ENCODE data around the gene SZT2. TPM values are rescaled to one million over a fixed set of nuclear protein-coding genes. Genes with fewer than 3 reads are reported as not detected.
"Not testable (repeated sequence)": the region's sequence is repeated elsewhere in the genome, so short reads cannot be mapped to it uniquely, and the experiment has no call there.

SZT2 gene
- total RNA-seq, 2 donors from 2014 or later, result 30.3 to 76.9 TPM

- intact Hi-C loops (cut with DNase I), result no loop called here
- no peak for TF ChIP-seq POLR2A (IDR thresholded peaks at IDR 0.05)
- TF ChIP-seq POLR2AphosphoS5 (IDR thresholded peaks at IDR 0.05), result no peak
- no peak for TF ChIP-seq CTCF (IDR thresholded peaks at IDR 0.05)
- H3K9me3 ChIP-seq, result no peaks in the 10 kb centered on the region
- no peak for DNase-seq (ENCODE audit: low spot score)
- 72% methylated on average over 3 of the region's 3 CpGs for WGBS
- H3K36me3 ChIP-seq, result no peaks in the 10 kb centered on the region
- H3K4me1 ChIP-seq (replicated peaks), result no peaks in the 10 kb centered on the region
- no peak overlapping the region for H3K4me3 ChIP-seq
- H3K27ac ChIP-seq, result no peak overlapping the region
- no peaks in the 10 kb centered on the region for H3K27me3 ChIP-seq (replicated peaks; ENCODE audit: insufficient read depth)
These were observed 75.9 kb downstream of the SZT2 start for GRCh38 chr1:43465505-43466067.

DNA sequence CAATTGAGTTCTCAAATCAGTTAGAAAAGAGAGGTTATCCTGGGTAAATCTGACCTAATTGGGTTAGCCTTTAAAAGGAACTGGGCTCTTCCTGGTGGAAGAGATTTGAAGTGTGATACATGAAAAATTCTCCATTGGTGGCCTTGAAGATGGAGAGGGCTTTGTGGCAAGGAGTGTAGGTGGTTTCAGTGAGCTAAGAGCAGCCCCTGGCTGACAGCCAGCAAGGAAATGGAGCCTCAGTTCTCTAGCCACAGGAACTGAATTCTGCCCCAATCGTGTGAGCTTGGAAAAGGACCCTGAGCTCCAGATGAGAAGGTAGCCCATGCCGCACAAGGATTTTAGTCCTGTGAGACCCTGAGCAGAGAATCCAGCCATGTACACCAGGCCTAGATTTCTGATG is 76.7 kb downstream of the SZT2 start:
- intact Hi-C loops (cut with DNase I), result no loop called here
- Histone ChIP-seq H3K27ac (no peak overlapping the region), H3K4me1 (replicated peaks) (no peaks in the 10 kb centered on the region), H3K9me3 (no peaks in the 10 kb centered on the region), H3K36me3 (no peaks in the 10 kb centered on the region), H3K4me3 (no peak overlapping the region), H3K27me3 (replicated peaks; ENCODE audit: insufficient read depth) (no peaks in the 10 kb centered on the region)
- DNase-seq (ENCODE audit: low spot score), result no peak
- 56% methylated on average over 2 of the region's 2 CpGs for WGBS
- TF ChIP-seq POLR2AphosphoS5 (IDR thresholded peaks at IDR 0.05) (no peak), CTCF (IDR thresholded peaks at IDR 0.05) (no peak), POLR2A (IDR thresholded peaks at IDR 0.05) (no peak)

DNA sequence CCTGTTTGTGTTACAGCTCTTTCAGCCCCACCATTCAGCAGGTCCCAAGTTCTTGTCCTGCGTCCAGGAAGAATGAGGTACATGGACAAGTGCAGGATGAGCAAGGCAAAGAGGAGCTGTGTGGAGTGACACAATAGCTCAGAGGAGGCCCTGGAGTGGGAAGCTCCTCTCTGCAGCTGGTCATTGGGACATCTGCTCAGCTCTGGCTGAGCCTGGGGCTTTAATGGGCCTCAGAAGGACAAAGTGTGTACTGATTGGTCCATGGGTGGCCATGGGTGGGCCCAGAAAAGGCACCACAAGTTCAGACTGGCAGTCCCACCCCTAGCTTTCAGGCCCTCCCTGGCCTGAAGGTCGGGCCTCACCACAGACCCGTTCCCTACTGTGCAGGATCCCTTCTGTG is 78.7 kb downstream of the SZT2 start:
- H3K9me3 ChIP-seq, result no peaks in the 10 kb centered on the region
- no peaks in the 10 kb centered on the region for H3K4me1 ChIP-seq (replicated peaks)
- WGBS, result 70% methylated on average over 3 of the region's 3 CpGs
- TF ChIP-seq POLR2AphosphoS5 (IDR thresholded peaks at IDR 0.05), result no peak
- no peak for TF ChIP-seq CTCF (IDR thresholded peaks at IDR 0.05)
- no peak for TF ChIP-seq POLR2A (IDR thresholded peaks at IDR 0.05)
- intact Hi-C loops (cut with DNase I), result no loop called here
- no peak overlapping the region for H3K27ac ChIP-seq
- no peaks in the 10 kb centered on the region for H3K36me3 ChIP-seq
- H3K4me3 ChIP-seq, result no peak overlapping the region
- DNase-seq (ENCODE audit: low spot score), result no peak
- no peaks in the 10 kb centered on the region for H3K27me3 ChIP-seq (replicated peaks; ENCODE audit: insufficient read depth)

- intact Hi-C loops (cut with DNase I), result no loop called here
- TF ChIP-seq CTCF (IDR thresholded peaks at IDR 0.05) (no peak), POLR2A (IDR thresholded peaks at IDR 0.05) (no peak), POLR2AphosphoS5 (IDR thresholded peaks at IDR 0.05) (no peak)
- Histone ChIP-seq H3K4me1 (replicated peaks) (no peaks in the 10 kb centered on the region), H3K9me3 (no peaks in the 10 kb centered on the region), H3K36me3 (no peaks in the 10 kb centered on the region), H3K27ac (no peak overlapping the region), H3K27me3 (replicated peaks; ENCODE audit: insufficient read depth) (no peaks in the 10 kb centered on the region), H3K4me3 (no peak overlapping the region)
- WGBS, result 78% methylated on average over 1 of the region's 1 CpG
- DNase-seq (ENCODE audit: low spot score), result no peak
These were observed 80.2 kb downstream of the SZT2 start for GRCh38 chr1:43469932-43470331.

DNA sequence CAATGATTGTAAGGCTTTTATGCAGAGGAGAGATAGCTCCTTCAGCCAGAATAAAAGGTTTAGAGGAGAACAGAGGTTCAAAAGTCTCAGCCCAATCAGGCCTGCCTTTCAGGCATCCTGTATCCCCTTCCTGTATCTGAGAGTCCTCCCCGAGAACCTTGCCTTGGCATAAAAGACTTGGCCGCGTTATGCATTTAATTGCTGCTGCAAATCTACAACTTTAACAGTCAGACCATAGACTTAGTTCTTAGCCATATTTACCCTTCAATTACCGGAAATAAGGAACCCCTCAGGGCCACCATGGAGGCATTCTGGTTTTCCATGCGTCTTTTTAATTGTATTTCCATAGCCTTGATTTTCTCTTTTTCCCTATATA is 82.4 kb downstream of the SZT2 start:
- TF ChIP-seq POLR2AphosphoS5 (IDR thresholded peaks at IDR 0.05) (no peak), CTCF (IDR thresholded peaks at IDR 0.05) (no peak), POLR2A (IDR thresholded peaks at IDR 0.05) (no peak)
- H3K27ac ChIP-seq, result no peak overlapping the region

DNA sequence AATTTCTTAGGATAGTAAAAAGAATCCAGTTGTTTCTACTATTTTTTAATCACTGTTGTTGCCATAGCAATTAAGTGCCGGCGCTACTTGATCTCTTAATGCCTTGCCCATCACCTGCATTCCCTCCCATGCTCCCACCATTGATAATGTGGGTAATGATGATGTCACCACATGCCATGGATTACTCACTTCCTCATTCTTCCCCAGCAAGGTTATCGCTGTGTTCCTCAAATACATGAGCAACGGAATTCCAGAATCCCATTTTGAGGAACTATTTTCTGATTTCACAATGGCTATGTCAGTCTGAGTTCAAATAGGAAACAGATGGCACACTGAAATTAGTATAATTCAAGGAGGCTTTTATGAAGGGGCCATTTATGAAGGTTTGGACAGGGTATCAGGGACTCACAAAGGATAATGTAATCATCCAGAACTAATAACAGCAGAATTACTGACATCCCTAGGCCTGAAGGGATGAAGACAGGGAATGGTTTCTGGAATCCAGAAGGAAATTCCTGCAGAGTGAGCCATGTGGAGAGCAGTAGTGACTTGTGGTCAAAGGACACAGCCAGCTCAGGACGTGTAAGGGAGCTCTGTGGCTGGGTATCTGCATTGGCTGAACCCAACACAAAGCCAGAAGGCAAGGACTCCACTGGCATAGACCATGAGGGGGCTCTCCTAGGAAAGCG is 82.9 kb downstream of the SZT2 start:
- H3K27ac ChIP-seq; H3K4me3 ChIP-seq; intact Hi-C loops (cut with DNase I); H3K9me3 ChIP-seq; DNase-seq (ENCODE audit: low spot score); H3K4me1 ChIP-seq (replicated peaks); H3K27me3 ChIP-seq (replicated peaks; ENCODE audit: insufficient read depth); H3K36me3 ChIP-seq: not testable (repeated sequence)
- WGBS, result 60% methylated on average over 6 of the region's 6 CpGs

More for the DNA sequence above, 82.4 kb downstream of the SZT2 start:
- intact Hi-C loops (cut with DNase I), result no loop called here
- Histone ChIP-seq H3K36me3 (no peaks in the 10 kb centered on the region), H3K27me3 (replicated peaks; ENCODE audit: insufficient read depth) (no peaks in the 10 kb centered on the region), H3K4me1 (replicated peaks) (no peaks in the 10 kb centered on the region), H3K4me3 (no peak overlapping the region), H3K9me3 (no peaks in the 10 kb centered on the region)
- WGBS, result 78% methylated on average over 5 of the region's 5 CpGs
- DNase-seq (ENCODE audit: low spot score), result no peak
